Brain microvascular endothelial cell (primary cell): ENCODE data around the gene PRSS57.
A peak's percentile ranks its signal among the peaks of the same experiment; 100 is the strongest.
"Not testable (repeated sequence)": the region's sequence is repeated elsewhere in the genome, so short reads cannot be mapped to it uniquely, and the experiment has no call there.

Experiments
- DNase-seq: peaks from one replicate; pipeline ENCODE4 v3.0.0-alpha.2; 2020
- H3K27ac ChIP-seq: fragments of 250-450 bp; sonication (Bioruptor Pico); 2 replicates; pipeline ENCODE4 v1.5.1; 2020; ENCODE audit warnings: mild to moderate bottlenecking, moderate library complexity
- H3K27me3 ChIP-seq: fragments of 250-450 bp; sonication (Bioruptor Pico); replicated peaks from 2 replicates; pipeline ENCODE4 v1.5.1; 2020; ENCODE audit warnings: mild to moderate bottlenecking
- H3K36me3 ChIP-seq: fragments of 250-450 bp; sonication (Bioruptor Pico); replicated peaks from 2 replicates; pipeline ENCODE4 v1.5.1; 2020; ENCODE audit warnings: mild to moderate bottlenecking
- H3K4me3 ChIP-seq: 2 replicates; pipeline ENCODE4 v1.5.1; 2011; ENCODE audit warnings: low read depth, mild to moderate bottlenecking, control low read depth, low read length, moderate library complexity
- in situ Hi-C: cut with HindIII; loops from 2 replicates; pipeline ENCODE4 v1.10.0; 2017; ENCODE audit warnings: low sequenced_read_pairs, low pct_ligation_motif_present
- TF ChIP-seq, protein P1 (sequence below): IDR thresholded peaks from 2 replicates; pipeline ENCODE4 v1.5.1; 2011; ENCODE audit warnings: low read depth, mild to moderate bottlenecking, moderate library complexity, low read length, control low read depth, inconsistent platforms; ENCODE audit errors: missing control alignments

The PRSS57 gene

GRCh38 chr19:704447-704741 lies 9.1 kb upstream of the PRSS57 start:
- Histone ChIP-seq H3K27me3 (peaks cover 3% of the 10 kb centered on the region), H3K36me3 (no peaks in the 10 kb centered on the region), H3K4me3 (no peak overlapping the region), H3K27ac (no peak overlapping the region)
- no peak for DNase-seq
- TF ChIP-seq, protein P1, sequence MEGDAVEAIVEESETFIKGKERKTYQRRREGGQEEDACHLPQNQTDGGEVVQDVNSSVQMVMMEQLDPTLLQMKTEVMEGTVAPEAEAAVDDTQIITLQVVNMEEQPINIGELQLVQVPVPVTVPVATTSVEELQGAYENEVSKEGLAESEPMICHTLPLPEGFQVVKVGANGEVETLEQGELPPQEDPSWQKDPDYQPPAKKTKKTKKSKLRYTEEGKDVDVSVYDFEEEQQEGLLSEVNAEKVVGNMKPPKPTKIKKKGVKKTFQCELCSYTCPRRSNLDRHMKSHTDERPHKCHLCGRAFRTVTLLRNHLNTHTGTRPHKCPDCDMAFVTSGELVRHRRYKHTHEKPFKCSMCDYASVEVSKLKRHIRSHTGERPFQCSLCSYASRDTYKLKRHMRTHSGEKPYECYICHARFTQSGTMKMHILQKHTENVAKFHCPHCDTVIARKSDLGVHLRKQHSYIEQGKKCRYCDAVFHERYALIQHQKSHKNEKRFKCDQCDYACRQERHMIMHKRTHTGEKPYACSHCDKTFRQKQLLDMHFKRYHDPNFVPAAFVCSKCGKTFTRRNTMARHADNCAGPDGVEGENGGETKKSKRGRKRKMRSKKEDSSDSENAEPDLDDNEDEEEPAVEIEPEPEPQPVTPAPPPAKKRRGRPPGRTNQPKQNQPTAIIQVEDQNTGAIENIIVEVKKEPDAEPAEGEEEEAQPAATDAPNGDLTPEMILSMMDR = no peak
- in situ Hi-C loops = no loop called here

DNA sequence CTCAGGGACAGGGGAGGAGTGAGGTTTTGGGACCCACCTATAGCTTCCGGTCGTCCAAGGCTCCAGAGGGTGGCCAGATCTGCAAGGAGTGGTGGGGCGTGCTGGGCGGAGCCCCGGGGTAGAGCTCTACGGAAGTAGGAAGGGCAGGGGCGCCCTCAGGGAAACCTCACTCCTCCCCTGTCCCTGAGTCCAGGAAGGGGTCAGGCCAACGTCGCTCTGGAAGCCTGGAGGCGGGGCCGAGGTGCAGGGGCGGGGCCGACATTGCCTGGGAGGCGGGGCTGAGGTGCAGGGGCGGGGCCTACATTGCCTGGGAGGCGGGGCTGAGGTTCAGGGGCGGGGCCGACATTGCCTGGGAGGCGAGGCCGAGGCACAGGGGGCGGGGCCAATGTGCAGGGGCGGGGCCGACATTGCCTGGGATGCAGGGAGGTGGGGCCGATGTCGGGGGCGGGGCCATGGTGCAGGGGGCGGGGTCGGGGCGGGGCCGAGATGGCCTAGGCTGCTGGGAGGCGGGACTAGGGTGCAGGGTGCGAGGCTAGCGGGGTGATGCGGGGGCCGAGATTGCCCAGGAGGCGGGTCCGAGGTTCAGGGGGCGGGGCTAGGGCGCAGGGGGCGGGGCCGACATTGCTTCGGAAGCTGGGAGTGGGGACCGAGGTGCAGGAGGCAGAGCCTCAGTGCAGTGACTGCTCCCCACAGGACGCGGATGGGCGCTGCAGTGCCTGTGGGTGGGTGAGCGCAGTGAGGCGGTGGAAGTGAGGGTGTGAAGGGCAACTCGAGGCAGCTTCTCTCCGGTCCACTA lies 8.6 kb upstream of the PRSS57 start:
- Histone ChIP-seq H3K27me3 (no peaks in the 10 kb centered on the region), H3K36me3 (no peaks in the 10 kb centered on the region), H3K4me3 (no peak overlapping the region), H3K27ac (no peak overlapping the region)
- peak; percentile 41 for DNase-seq
- in situ Hi-C loops = no loop called here
- TF ChIP-seq, protein P1 = no peak

- Histone ChIP-seq H3K27ac (no peak overlapping the region), H3K4me3 (no peak overlapping the region), H3K27me3 (no peaks in the 10 kb centered on the region), H3K36me3 (no peaks in the 10 kb centered on the region)
- no peak for DNase-seq
- TF ChIP-seq, protein P1 = no peak
- in situ Hi-C loops = no loop called here
These were observed 8.0 kb upstream of the PRSS57 start for GRCh38 chr19:703329-703650.

DNA sequence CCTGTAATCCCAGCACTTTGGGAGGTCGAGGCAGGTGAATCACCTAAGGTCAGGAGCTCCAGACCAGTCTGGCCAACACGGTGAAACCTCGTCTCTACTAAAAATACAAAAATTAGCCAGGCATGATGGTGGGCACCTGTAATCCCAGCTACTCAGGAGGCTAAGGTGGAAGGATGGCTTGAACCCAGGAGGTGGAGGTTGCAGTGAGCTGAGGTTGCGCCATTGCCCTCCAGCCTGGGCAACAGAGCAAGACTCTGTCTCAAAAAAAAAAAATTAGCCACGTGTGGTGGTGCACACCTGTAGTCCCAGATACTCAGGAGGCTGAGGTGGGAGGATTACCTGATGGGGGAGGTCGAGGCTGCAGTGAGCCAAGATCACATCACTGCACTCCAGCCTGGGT lies 7.6 kb upstream of the PRSS57 start:
- H3K36me3 ChIP-seq, DNase-seq, H3K27ac ChIP-seq, in situ Hi-C loops, H3K4me3 ChIP-seq, H3K27me3 ChIP-seq: not testable (repeated sequence)

DNA sequence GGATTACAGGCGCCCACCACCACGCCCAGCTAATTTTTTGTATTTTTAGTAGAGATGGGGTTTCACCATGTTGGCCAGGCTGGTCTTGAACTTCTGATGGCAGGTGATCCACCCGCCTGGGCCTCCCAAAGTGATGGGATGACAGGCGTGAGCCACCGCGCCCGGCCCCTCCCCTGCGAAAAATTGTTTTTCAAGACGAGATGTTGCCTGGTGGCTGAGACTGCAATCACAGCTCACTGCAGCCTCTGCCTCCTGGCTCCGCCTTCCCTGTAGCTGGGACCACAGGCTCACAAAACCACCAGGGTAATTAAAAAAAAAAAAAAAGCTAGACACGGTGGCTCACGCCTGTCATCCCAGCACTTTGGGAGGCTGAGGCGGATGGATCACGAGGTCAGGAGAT lies 4.6 kb upstream of the PRSS57 start:
- DNase-seq, in situ Hi-C loops, H3K27me3 ChIP-seq, H3K36me3 ChIP-seq, H3K27ac ChIP-seq, H3K4me3 ChIP-seq: not testable (repeated sequence)

DNA sequence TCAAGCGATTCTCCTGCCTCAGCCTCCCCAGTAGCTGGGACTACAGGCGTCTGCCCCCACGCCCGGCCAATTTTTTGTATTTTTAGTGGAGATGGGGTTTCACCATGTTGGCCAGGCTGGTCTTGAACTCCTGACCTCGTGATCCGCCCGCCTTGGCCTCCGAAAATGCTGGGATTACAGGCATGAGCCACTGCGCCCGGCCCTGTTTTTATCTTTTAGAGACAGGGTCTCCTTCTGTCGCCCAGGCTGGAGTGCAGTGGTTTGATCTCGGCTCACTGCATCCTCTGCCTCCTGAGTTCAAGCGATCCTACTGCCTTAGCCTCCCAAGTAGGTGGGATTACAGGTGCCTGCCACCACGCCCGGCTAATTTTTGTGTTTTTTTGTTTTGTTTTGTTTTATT lies 3.3 kb upstream of the PRSS57 start:
- in situ Hi-C loops, DNase-seq, H3K4me3 ChIP-seq, H3K36me3 ChIP-seq, H3K27ac ChIP-seq, H3K27me3 ChIP-seq: not testable (repeated sequence)

- in situ Hi-C loops = no loop called here
- Histone ChIP-seq H3K27me3 (no peaks in the 10 kb centered on the region), H3K27ac (no peak overlapping the region), H3K4me3 (no peak overlapping the region), H3K36me3 (no peaks in the 10 kb centered on the region)
- DNase-seq = no peak
- TF ChIP-seq, protein P1 = no peak
These were observed 536 bp downstream of the PRSS57 start for GRCh38 chr19:694481-695351.
